ENCODE results near the gene LENG9.

Gene LENG9

DNA sequence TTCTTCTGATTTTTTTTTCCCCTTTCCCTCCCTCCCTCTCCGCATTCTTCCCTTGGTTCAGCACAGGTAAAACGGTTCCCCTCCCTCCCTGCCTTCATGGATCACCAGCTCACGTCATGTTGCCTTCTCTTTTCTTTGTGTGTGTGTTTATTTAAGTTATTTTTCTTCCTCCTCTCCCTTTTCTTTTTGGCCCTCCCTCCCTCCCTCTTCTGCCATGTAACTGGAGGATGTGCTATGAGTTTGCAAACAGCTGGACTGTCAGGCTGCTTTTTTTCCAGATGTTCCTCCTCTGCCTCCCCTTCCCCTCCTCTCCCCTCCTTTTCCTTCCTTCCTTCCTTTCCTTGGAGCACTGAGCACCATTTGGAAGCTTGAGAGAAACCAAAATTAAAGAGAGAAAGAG, 2.0 kb downstream of the LENG9 start:
- H3K36me3 ChIP-seq: peaks cover 51% of the 10 kb centered on the region
- TF ChIP-seq, protein P1, sequence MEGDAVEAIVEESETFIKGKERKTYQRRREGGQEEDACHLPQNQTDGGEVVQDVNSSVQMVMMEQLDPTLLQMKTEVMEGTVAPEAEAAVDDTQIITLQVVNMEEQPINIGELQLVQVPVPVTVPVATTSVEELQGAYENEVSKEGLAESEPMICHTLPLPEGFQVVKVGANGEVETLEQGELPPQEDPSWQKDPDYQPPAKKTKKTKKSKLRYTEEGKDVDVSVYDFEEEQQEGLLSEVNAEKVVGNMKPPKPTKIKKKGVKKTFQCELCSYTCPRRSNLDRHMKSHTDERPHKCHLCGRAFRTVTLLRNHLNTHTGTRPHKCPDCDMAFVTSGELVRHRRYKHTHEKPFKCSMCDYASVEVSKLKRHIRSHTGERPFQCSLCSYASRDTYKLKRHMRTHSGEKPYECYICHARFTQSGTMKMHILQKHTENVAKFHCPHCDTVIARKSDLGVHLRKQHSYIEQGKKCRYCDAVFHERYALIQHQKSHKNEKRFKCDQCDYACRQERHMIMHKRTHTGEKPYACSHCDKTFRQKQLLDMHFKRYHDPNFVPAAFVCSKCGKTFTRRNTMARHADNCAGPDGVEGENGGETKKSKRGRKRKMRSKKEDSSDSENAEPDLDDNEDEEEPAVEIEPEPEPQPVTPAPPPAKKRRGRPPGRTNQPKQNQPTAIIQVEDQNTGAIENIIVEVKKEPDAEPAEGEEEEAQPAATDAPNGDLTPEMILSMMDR (IDR thresholded peaks at IDR 0.05; ENCODE audit: low read depth, low read length): no peak
- no peak overlapping the region for H3K27ac ChIP-seq
- no peak overlapping the region for H3K4me3 ChIP-seq (ENCODE audit: low read depth, low read length)
- no peaks in the 10 kb centered on the region for H3K27me3 ChIP-seq (ENCODE audit: insufficient read depth, low read depth, severe bottlenecking)
- no peaks in the 10 kb centered on the region for H3K9me3 ChIP-seq (ENCODE audit: severe bottlenecking)
- no peak for DNase-seq

DNA sequence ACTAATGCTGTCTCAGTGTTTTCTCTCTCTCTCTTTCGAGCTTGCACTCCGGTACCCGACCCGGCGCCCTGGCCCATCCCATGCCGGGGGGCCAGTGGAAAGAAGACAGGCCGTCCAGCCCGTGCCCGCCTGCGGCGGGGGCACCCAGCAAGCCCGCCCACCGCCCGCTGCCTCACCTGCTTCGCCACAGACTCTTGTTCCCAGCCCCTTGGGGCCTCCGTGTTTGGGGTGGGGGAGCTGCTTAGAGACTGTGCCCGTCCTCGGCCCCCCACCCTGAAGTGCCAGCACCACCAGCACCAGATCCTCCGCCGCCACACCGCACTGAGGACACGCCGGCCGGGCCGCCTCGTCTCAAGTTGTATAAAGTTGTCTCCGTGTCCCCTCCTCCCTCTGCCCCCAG, 2.4 kb downstream of the LENG9 start:
- no peaks in the 10 kb centered on the region for H3K9me3 ChIP-seq (ENCODE audit: severe bottlenecking)
- no peak overlapping the region for H3K27ac ChIP-seq
- no peak for DNase-seq
- no peaks in the 10 kb centered on the region for H3K27me3 ChIP-seq (ENCODE audit: insufficient read depth, low read depth, severe bottlenecking)
- no peak overlapping the region for H3K4me3 ChIP-seq (ENCODE audit: low read depth, low read length)
- peaks cover 55% of the 10 kb centered on the region for H3K36me3 ChIP-seq
- TF ChIP-seq, protein P1 (IDR thresholded peaks at IDR 0.05; ENCODE audit: low read depth, low read length): no peak

DNA sequence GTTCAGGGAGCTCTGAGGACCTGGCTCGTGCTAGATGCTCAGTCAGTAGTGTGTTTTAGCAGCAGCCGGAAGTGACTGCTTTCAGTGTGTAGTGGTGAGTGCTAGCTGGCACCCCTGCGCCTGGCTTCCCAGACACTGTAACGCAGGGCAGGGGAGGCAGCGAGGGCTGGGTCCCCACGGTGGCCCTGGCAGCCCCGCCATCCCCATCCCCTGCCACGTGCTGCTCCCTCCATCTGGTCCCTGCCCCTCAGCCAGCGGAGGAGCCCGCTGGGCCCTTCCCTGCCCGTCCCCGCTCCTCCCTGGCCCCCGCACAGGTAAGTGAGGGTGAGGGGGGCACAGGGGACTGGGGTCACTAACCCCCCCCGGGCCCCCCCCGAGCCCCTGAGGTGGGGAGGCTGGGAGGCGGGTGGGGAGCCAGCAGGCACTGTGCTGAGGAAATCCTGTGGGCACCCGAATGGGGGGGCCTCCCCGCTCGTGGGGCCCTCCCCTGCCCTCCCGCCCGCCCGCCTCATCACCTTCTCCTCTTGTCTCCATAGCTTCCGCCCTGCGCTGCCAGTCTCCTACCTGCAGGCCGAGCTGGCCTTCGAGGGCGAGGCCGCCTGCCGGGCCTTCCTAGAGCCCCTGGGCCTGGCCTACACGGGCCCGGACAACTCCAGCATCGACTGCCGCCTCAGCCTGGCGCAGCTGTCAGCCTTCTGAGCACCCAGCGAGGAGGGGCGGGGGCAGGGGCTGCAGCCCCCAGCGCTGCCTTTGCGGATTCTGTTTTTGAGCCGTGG, 3.2 kb downstream of the LENG9 start:
- TF ChIP-seq, protein P1 (IDR thresholded peaks at IDR 0.05; ENCODE audit: low read depth, low read length): no peak
- Histone ChIP-seq H3K27me3 (ENCODE audit: insufficient read depth, low read depth, severe bottlenecking) (no peaks in the 10 kb centered on the region), H3K27ac (no peak overlapping the region), H3K4me3 (ENCODE audit: low read depth, low read length) (no peak overlapping the region), H3K36me3 (peaks cover 63% of the 10 kb centered on the region), H3K9me3 (ENCODE audit: severe bottlenecking) (no peaks in the 10 kb centered on the region)
- no peak for DNase-seq

DNA sequence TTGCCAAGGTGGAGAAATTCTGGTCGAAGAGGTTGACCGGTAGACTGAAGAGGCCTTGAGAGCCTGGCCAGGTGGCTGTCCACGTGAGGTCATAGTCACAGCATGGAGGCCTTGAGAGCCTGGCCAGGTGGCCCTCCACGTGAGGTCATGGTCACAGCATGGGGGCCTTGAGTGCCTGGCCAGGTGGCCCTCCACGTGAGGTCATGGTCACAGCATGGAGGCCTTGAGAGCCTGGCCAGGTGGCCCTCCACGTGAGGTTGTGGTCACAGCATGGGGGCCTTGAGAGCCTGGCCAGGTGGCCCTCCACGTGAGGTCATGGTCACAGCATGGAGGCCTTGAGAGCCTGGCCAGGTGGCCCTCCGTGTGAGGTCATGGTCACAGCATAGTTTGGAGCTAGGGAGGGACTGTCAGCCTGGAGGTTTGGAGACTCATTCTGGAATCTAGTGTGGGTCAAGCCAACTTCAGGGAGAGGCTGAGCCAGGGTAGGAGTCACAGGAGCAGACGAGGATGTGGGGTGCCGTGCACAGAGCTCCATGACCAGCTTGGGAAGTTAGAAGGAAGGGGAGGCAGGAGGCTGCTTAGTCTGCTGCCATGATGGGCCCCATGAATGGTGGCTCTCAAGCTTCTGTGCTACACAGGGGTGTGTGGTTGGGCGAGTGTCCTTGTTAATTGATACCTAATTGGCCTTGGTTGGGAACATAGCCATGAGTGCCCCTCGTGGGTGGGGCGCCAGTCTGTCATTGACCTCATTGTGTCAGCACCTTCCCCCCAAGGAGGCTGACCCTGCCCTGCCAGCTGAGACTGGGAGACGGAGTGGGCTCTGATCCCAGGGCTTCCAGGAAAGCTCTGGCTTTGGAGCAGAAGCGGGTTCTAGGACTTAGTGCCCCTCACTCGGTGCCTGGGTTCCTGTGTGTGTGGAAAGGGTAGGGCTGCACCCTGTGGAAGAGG, 4.0 kb downstream of the LENG9 start:
- Histone ChIP-seq H3K9me3 (ENCODE audit: severe bottlenecking) (no peaks in the 10 kb centered on the region), H3K36me3 (peaks cover 72% of the 10 kb centered on the region), H3K4me3 (ENCODE audit: low read depth, low read length) (no peak overlapping the region), H3K27ac (no peak overlapping the region), H3K27me3 (ENCODE audit: insufficient read depth, low read depth, severe bottlenecking) (no peaks in the 10 kb centered on the region)
- TF ChIP-seq, protein P1 (IDR thresholded peaks at IDR 0.05; ENCODE audit: low read depth, low read length): no peak
- no peak for DNase-seq

- TF ChIP-seq, protein P1 (IDR thresholded peaks at IDR 0.05; ENCODE audit: low read depth, low read length): no peak
- peaks cover 80% of the 10 kb centered on the region for H3K36me3 ChIP-seq
- no peaks in the 10 kb centered on the region for H3K9me3 ChIP-seq (ENCODE audit: severe bottlenecking)
- H3K27ac ChIP-seq: no peak overlapping the region
- no peak for DNase-seq
- no peak overlapping the region for H3K4me3 ChIP-seq (ENCODE audit: low read depth, low read length)
- H3K27me3 ChIP-seq (ENCODE audit: insufficient read depth, low read depth, severe bottlenecking): no peaks in the 10 kb centered on the region
Measured at GRCh38 chr19:54458648-54459281, 4.8 kb downstream of the LENG9 start.

Measured in WERI-Rb-1 (cell line).